ENCODE results near the gene SOCS7.

- TF ChIP-seq CTCF (IDR thresholded peaks at IDR 0.05) (no peak), POLR2A (IDR thresholded peaks at IDR 0.05) (no peak)
Measured at GRCh38 chr17:38434178-38434665, 82.6 kb downstream of the SOCS7 start.

All from heart left ventricle (tissue), 13 donors.